Astrocyte of the spinal cord (primary cell): ENCODE results near the gene INCA1.
A peak's percentile ranks its signal among the peaks of the same experiment; 100 is the strongest.

Experiments used
- DNase-seq: peaks from one replicate; pipeline ENCODE4 v3.0.0; 2011; ENCODE audit warnings: low read depth, low spot score
- H3K4me3 ChIP-seq: 2 replicates; pipeline ENCODE4 v1.5.1; 2011; ENCODE audit warnings: low read depth, mild to moderate bottlenecking, low read length, moderate library complexity
- CTCF ChIP-seq: IDR thresholded peaks from 2 replicates; pipeline ENCODE4 v1.5.1; 2012; ENCODE audit warnings: low read depth, mild to moderate bottlenecking, low read length, inconsistent platforms
- in situ Hi-C: cut with HindIII; loops from 2 replicates; pipeline ENCODE4 v1.10.0; 2017; ENCODE audit warnings: low sequenced_read_pairs

The INCA1 gene

GRCh38 chr17:5014357-5014756, 17.0 kb upstream of the INCA1 start:
- DNase-seq = no peak
- in situ Hi-C loops = no loop called here
- TF ChIP-seq CTCF = no peak
- H3K4me3 ChIP-seq = no peak overlapping the region

GRCh38 chr17:5011928-5012327, 14.6 kb upstream of the INCA1 start:
- peak; percentile 45 for DNase-seq
- no peak for TF ChIP-seq CTCF
- H3K4me3 ChIP-seq = no peak overlapping the region
- in situ Hi-C loops = no loop called here

- in situ Hi-C loops = no loop called here
- H3K4me3 ChIP-seq = no peak overlapping the region
- TF ChIP-seq CTCF = no peak
- no peak for DNase-seq
These were observed 6.0 kb upstream of the INCA1 start for GRCh38 chr17:5003214-5003867.

- TF ChIP-seq CTCF = no peak
- no peak for DNase-seq
- no peak overlapping the region for H3K4me3 ChIP-seq
- in situ Hi-C loops = no loop called here
These were observed 4.9 kb upstream of the INCA1 start for GRCh38 chr17:5002121-5002788.

- no peak overlapping the region for H3K4me3 ChIP-seq
- in situ Hi-C loops = no loop called here
These were observed 2.9 kb upstream of the INCA1 start for GRCh38 chr17:5000237-5000639.

GRCh38 chr17:4999430-5000093, 2.2 kb upstream of the INCA1 start:
- TF ChIP-seq CTCF = no peak
- in situ Hi-C loops = no loop called here
- H3K4me3 ChIP-seq = peak overlapping the region; percentile 89
- no peak for DNase-seq

More at GRCh38 chr17:5000237-5000639, 2.9 kb upstream of the INCA1 start:
- DNase-seq = no peak
- TF ChIP-seq CTCF = no peak
